ENCODE results near the gene ZXDC.

Gene ZXDC

DNA sequence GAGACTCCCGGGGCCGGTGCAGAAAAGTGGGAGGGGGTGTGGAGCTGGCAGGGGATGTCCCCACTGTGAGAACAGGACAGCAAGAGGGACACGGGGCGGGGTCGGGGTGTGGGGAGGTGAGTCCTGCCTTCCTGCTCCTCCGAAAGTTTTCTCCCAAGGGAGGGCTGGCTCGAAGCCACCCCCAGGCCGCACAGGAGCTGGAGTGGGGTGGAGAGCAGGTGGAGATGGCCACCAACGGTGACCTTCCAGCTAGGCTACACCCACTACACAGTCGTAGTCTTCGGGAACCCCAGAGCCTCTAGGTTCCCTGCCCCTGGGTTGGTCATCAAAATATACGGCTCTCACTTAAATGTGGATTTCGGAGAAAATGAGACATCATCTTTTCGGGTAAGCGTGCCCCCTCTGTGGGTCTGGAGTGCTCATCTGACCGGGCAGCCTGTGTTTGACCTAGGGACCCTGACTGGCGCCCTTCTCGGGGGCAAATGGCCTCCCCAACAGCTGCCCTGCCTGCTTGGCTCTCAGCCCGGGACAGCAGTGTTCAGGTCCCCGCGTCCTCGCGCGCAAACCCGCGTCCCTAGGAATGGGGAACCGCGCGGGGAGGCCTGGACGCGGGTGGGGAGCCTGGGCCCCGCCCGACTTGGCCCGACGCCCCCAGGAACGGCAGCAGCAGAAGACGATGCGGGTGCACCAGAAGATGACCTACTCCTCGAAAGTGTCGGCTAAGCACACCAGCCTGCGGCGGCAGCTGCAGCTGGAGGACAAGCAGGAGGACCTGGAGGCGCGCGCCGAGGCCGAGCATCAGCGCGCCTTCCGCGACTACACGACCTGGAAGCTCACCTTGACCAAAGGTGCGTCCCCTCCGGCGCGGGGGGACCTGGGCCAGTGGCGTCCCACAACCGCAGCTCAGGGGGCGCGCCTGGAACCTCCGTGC, 59.8 kb downstream of the ZXDC start:
- no peak for DNase-seq (ENCODE audit: low spot score)

DNA sequence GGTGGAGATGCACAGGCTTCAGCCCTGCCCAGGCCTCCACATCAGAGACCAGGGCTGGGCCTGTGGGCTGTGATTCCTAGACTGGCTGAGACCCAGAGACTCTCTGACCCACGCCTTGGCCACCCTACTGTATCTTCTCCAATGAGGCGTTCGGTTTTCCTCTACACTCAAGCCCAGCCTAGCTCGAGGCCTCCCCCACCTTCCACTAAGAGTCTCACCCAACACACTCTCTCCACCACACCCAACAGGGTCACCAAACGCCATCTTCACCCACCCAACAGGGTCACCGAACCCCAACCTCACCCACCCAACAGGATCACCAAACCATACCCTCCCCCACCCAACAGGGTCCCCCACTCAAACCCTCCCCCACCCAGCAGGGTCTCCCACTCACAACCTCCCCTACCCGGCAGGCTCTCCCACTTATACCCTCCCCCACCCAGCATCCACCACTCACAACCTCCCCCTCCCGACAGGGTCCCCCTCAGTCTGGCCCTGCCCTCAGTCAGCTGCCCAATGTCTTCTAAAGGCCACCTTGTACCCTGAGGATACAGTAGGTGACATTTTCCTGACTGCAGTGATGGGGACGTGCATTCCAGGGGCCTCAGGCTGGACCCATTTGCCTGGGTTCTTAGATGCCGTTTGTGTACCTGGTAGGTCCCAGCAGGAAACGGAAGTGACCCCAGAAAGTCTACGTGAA, 60.6 kb downstream of the ZXDC start:
- DNase-seq (ENCODE audit: low spot score): no peak

DNA sequence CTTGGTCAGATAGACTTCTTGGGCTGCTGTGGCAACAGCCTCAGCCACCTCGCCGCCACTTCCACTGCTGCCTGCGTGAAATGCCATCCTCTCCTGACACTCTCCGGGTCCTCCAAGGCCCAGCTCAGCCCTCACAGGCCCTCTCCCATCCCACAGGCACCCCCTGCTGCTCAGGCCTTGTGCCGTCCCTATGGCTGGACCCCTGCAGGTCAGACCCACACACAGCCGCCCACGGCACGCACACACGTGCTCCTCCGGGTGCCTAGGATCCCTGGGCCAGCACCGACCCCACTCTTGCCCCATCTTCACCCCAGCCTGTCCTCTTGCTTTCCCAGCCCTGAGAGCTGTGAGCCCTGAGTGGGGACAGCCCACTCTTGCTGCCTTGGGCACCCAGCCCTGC, 61.3 kb downstream of the ZXDC start:
- no peak for DNase-seq (ENCODE audit: low spot score)

DNA sequence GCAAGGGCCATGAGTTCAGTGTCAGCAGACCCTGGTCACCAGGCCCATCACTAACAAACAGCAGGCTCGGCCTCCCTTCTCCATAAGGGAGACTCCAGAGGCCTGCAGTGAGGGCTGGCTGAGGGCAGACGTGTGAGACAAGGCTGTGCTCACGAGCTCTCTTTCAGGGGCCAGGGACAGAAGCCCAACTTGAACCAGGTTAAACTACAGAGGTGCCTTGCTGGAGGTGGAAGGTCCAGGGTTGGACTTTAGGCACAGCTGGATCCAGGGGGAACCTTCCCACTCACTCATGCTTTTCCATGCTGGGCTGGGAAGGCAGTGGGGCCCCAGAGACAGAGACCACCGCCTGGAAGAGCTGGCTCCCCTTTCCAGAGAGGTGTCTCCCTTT, 62.0 kb downstream of the ZXDC start:
- no peak for DNase-seq (ENCODE audit: low spot score)

DNA sequence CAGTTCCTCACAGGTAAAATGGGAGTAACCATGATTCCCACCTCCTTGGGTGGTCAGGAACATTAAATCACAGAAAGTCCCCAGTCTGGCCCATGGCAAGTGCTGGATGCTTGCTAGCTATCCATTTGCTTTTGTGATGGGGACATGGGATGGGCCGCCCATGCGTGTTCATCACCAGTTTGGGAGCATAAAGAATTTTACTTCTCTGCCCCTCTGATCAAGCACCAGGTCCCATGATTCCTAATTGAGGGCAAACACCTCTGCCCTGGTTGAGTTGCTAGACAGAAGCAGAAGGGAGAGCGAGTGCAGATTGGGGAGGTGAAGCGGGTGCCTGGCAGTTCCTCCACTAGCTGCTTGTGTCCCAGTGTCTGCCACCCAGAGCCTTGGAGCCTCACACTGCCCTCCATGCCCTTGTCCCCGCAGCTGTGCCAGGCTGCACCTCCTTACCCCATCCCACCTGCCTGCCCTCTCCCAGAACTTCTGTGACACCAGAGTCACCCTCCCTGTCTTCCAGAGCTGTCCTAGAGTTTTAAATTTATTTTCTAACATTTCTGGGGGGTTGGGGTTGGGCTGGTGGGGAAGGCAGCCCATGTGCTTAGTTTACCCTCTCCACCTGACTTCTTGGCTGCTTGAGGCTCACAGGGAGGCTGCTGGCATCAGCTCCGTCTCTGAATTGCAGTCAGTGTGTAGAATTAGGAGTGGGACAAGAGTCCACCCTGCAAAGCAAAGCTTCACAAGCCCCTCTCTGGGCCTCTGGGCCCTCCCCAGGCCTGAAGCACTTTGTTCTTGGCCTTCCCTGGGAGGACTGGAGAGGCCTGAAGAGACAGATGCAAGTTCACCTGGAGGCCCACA, 62.6 kb downstream of the ZXDC start:
- DNase-seq (ENCODE audit: low spot score): no peak

DNA sequence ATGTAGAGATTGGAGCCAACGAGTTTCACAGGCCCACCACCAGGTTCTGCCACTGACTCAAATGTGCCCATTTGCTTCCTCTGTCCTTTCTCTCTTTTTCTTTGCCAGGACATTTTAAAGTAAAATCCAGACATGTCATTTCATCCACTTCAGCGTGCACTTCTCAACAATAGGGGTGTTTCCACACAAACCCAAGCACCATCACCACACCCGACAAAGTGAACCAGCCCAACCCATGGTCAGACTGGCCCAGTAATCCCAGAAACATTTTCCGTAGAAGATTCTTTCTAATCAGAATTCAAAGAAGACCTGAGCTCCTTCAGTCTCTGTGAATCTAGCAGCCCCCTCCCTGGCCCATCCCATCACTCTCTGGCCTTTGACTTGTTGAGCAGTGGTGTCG, 67.6 kb downstream of the ZXDC start:
- DNase-seq (ENCODE audit: low spot score): no peak

DNA sequence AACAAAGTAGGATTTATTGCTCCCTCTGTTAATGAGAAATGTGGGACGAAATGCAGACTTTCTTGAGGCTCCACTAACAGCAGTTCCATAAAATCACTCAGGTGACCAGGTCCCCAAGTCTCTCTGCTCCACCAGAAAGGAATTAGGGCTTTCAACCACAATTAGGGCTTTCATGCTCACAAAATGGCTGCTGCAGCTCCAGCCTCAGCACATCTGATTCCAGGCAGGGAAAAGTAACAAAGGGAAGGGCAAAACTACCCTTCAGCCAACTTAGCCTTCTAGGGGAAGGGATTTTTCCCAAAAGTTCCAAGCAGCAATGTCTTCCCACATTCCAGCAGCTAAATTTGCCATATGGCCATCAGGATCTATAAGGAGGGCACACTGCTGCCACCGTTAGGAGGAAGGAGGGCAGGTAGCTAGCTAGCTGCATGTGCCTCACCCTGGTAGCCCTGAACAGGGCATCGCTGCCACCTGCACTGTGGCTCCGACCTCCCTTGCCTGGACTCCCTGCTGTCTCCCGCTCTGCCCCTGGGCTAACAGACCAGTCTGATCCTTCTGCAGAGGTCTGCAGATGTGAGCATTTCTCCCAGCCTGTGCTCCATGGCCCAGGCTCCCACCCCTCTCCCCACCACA, 68.2 kb downstream of the ZXDC start:
- DNase-seq (ENCODE audit: low spot score): no peak

DNA sequence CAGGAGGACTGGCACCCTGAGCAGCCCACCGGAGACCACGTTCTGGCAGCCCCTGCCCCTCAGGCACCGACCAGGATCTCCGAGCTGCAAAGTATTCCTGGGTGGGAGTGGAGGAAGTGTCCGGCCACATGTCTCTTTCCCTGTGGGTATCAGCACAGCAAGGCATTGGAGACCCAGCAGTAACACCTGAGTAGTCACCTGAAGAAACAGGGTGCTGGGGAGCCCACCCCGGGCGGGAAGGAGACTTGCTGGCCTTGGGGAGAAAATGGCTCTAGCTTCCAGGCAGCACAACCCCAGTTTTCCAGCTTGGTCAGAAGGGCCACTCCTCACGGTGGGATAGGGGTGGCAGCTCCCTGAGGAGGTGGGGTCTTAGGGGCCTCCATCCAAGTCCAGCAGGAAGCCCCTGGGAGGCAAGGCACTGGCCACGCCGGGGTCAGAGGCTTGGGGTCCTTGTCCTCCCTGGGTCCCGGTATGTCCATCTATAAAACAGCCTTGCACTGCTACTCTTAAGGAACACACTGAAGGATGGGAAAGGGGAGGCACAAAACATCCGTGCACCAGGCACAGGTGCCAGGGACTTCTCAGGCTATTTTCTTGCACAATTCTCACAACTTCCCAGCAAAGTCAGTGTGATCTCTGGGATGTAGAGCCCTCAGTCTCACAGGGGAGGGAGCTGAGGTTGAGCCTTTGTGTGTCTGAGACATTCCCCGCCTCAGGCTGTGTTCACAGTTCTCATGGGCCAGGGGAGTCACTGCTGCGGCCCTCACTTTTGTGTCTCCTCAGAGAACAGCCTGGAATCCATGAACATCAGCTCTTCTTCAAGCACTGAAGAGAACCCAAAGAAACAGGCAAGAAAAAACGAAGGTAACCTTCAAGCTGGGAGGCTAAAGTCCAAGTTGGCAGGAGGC, 69.0 kb downstream of the ZXDC start:
- DNase-seq (ENCODE audit: low spot score): no peak

DNA sequence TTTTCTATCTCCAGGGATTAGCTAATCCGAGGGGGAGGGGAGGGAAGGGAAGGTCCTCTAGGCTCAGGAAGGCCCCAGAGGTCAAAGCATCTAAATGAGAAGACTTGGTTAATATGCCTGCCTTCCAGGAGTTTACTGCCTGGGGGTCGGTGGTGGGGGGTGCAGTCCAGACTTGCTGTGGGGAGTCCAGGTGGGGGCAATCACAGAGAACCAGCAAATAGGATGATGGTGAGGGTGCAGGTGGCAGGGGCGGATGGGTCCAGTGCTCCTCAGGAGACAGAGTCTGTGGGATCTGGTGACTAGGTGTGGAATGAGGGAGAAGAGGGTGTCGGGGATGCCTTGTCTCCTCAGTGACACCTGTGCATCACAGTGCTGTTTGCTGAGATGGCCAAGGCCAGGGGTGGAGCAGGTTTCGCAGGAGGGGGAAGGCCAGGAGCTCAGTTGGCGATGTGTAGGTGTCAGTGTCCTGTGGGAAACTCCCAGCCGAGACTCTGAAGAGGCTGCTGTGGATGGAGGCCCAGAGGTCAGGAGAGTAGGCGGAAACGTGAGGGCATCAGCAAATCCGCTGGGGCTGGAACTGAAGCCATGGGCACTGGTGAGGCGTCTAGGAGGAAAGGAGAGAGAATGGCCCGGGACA, 72.9 kb downstream of the ZXDC start:
- DNase-seq (ENCODE audit: low spot score): no peak

DNA sequence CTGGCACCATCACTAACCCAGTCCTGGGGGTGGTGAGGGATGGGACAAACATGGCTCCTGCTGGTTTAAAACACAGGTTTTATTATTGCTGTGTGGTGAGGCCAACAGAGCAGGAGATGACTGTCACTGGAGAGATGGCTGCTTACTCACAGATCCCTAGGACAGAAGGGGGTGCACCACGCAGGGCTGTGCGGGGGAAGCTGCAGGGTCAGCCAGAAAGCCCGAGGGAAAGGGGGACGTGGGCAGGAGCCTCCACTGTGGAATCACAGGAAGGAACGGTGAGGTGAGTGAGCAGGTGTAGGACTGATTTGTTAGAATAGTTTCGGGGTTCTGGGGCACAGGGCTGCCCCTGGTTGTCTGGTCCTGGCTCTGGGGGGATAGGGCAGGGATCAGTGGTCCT, 73.5 kb downstream of the ZXDC start:
- no peak for DNase-seq (ENCODE audit: low spot score)

DNA sequence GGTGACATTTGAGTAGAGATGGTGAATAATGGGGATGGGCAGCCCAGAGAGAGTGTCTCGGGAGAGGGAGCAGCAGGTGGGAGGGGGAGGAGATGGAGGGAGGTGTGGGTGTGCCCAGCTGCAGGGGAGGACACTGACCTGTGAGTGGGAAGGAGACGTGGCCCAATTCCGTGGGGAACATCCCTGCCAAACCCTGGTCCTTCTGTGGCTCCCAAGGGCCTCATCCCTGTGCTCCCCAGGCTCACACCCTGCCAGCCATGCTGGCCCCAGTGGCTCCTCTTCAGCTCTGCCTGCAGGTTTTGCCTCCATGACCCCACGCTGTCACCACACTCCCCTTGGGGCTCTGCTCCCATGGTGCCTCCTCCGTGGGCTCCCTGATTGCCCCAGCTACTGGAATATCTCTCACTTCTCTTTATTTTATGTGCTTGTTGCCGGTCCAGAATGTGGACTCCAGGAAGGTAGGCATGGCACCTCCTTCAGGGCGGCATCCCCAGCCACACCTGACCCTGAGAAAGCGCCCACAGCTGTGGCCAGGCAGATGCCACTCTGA, 74.0 kb downstream of the ZXDC start:
- no peak for DNase-seq (ENCODE audit: low spot score)

DNA sequence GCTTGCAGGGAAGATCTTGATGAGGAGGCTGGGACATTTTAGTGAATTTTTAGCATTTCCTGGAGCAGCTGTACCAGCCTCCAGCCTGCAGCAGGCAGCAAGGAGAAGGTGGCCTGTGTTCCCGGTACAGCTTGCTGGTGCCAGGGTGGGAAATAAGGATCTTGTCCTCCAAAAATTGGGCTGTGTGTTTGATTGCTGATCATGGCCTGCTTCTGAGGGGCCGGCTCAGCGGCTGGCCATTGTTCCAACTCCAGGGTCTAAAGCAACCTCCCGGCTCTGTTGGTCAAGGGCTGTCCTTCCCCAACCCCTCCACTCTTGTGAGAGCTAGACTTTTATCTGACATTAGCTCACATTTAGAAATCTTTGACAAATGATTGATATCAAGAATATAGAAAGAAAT, 75.9 kb downstream of the ZXDC start:
- no peak for DNase-seq (ENCODE audit: low spot score)

DNA sequence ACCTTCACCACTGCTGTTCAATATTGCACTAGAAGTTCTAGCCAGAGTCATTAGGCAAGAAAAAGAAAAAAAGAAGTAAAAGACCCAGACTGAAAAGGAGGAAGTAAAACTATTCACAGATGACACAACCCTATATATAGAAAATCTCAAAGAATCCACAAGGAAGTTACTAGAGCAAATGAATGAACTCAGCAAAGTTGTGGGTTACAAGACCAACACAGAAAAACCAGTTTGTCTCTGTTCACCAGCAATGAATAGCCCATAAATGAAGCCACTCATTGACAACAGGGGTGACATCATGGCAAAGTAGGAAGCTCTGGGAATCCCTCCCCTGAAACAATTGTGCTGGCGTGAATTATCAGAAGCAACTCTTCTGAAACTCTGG, 76.3 kb downstream of the ZXDC start:
- peak; percentile 22 for DNase-seq (ENCODE audit: low spot score)

DNA sequence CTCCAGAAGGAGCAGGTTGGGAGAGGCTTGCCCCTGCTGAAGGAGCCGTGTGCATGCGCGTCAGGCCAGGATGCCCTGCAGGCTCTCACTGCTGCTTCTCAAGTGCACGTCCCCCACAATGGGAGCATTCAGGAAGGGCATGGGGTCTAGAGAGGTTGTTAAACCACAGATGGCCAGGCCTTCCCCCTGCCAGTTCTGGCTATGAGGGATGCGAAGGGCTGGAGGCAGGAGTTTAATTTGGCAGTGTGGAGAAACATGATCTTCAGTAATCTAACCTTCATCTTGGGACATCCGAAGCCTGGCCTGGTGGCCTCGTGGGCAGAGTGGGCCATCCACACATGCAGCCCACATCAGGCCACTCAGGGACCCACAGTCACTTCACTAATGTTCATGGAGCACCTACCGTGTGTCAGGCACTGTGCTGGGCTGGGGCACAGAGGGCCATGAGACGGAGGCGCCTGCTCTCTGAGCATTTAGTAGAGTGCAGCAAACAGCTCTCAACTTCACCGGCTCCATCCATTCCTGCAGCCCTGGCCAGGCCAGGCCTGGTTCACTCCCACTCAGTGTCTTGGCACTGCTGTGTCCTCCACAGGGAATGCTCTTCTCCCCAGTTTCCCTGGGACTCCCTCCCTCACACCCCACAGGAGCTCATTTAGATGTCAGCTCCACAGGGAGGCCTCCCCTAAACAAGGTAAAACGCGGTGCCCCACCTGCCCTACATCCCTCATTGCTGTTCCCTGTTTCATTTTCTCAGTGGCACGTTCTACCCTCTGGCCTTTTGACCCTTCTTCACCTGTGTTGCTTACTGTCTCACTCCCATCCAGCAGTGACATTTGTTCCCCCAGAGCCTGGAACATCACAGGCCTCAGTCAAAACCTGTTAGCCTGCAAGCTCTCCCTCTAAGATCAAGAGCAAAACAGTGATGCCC, 77.0 kb downstream of the ZXDC start:
- DNase-seq (ENCODE audit: low spot score): no peak

DNA sequence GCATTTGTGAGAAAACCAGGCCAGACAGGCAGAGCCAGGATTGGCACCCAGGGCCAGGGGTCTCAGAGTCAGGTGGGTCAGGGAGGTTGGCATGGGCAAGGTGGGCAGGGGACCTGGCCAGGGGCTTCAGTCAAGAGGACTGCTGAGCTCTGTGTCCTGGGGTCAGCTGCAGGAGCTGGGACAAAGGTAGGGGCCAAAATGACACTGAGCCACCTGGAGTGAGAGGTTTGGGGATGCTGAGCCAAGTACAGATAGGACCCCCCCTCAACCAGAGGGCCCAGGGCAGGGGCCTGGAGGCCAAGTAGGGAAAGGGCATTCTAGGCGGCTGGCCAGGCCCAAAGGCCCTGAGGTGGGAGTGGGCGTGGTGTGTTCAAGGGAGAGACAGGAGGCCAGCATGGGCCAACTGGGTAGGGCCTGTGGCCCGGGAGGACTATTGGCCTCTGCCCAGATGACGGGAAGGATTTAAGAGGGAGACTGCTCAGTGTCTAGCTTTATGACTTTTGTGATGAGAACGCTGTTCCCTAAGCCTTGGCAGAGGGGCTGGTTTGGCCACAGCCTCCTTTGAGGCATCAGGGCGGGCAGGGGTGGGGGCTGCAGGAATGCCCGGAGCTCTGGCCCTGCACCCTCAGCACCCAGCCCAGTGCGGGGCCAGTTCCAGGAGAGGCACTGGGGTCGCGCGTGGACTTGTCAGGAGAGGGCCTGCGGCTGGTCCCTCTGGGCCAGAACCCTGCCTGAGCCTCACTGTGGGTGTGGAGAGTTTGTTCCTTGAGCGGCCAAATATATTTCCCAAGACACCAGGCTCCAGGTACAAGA, 77.9 kb downstream of the ZXDC start:
- DNase-seq (ENCODE audit: low spot score): no peak

DNA sequence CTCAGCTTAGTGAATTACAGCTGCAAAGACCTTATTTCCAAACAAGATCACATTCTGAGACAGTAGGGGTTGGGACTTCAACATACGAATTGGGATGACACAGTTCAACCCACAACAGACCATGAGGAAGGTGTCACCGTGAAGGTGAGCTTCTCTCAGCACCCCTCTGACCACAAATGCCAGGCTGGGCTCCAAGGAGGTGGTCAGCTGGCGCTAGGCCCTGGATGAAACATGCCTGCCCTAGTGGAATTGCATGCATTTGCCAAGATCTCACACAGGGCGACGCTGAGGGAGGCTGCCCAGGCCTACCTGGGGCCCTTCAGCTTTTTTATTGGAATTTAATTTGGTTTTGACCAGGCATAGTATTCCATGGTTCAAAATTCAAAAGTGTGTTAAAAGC, 79.2 kb downstream of the ZXDC start:
- no peak for DNase-seq (ENCODE audit: low spot score)

DNA sequence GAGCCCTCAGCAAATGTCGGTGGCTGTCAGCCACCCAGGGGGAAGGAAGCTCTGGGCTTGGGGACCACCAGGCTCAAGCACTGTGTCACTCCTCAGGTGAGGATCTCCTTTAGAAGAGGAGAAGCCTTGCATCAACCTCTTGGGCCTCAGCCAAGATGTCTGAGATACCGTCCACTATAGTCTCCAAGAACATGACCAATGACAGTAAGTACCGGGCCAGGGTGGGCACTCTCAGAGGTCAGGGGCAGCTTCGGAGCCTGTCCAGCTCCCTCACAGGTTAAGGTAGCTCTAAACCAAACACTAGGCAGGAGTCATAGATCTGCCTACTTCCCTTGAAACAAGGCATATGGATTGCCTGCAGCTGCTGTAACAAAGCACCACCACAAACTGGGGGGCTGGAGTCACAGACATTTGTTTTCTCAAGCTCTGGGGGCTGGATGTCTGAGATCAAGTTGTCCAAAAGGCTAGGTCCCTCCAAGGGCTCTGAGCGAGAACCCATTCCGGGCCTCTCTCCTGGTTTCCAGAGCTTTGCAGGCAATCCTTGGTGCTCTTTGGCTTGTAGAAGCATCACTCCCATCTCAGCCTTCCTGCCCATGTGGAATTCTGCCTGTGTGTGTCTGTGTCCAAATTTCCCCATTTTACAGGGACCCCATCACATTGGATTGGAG, 79.7 kb downstream of the ZXDC start:
- no peak for DNase-seq (ENCODE audit: low spot score)

DNA sequence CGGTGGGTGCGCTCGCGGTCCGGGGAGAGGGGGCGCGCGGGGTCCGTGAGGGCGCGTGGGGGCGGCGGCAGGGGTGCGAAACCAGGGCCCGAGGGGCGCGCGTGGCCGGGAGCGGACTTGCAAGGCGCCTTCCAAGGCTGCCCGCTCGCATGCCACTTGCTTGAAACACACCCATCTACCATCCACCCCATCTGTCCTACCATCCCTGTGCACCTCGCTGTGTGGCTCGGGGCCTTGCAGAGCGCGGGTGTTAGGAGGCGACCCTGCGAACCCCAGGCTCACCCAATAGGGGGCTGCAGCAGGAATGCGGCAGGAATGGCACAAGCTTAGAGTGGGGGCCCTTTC, 80.7 kb downstream of the ZXDC start:
- no peak for DNase-seq (ENCODE audit: low spot score)

Data from NAMALWA (cell line).